A549 treated with RU486 at 1 μM for 4 hours (cell line): ENCODE results near the gene WDR76. TPM values are rescaled to one million over a fixed set of nuclear protein-coding genes. Genes with fewer than 3 reads are reported as not detected.

Experiments used
- total RNA-seq: library from RNA; stranded (reverse); fragments of 200-300 nt; extraction: Qiagen RNA extraction; gene quantifications from 5 replicates; pipeline ENCODE4 v1.2.3, GENCODE V29; 2022; ENCODE audit warnings: low read depth

Gene WDR76
- total RNA-seq = 10.0 to 18.2 TPM (median 13.2 TPM) in 5 replicates

DNA sequence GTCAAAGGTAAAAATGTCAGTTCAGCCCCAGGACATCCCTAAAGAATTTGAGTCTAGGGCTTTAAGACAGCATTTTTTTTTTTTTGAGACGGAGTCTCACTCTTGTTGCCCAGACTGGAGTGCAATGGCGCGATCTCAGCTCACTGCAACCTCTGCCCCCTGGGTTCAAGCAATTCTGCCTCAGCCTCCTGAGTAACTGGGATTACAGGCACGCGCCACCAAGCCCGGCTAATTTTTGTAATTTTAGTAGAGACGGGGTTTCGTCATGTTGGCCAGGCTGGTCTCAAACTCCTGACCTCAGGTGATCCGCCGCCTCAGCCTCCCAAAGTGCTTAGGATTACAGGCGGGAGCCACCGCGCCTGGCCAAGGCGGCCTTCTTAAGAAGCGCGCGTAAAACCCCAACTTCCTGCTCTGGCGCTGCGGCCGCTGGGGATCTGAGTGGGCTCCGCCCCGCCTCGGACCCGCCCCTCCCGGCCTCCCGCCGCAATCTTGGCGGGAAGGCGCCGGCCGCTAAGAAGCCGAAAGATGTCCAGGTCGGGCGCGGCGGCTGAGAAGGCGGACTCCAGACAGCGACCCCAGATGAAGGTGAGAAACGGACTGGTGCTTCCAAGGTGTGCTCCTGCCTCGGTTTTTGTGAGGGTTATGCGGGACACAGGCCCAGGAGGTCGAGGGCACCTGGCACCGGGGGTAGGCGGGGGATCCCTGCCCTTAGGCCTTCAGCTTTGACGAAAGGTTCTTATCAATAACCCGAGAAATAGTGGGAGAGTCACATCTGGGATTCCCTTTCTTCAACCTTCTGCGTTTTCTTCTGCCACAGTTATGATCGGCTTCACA is at the start of gene WDR76:
TSS of gene WDR76 (plus strand) at position 495 of the 834 bp plus-strand sequence. CDS start at position 526, 31 bp downstream.

GRCh38 chr15:43791993-43792760 is 34.6 kb upstream of the WDR76 start, which contains the start of gene SERF2:
Gene SERF2 (plus strand): TSS chr15:43792320. CDS start chr15:43792377, 57 bp downstream.

DNA sequence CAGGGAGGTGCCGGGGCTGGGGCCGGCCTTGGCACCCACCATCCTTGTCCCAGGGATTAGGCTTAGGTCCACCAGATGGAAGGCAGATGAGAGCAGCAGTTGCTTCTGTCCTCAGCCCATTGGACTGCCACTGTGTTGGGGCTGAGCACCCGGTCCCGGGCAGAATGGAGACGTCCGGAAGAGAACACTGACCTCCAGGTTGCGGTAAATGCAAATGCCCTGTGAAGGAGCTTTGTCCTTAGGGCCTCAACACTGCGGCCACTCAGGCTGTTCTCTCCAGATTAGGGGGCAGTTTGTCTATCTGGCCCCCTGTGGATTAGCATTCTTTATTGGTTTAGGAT is 26.9 kb upstream of the WDR76 start, which contains the start of gene SERINC4:
TSS of gene SERINC4 (minus strand) at position 276 of the 341 bp plus-strand sequence. CDS start at position 42, 234 bp downstream.

DNA sequence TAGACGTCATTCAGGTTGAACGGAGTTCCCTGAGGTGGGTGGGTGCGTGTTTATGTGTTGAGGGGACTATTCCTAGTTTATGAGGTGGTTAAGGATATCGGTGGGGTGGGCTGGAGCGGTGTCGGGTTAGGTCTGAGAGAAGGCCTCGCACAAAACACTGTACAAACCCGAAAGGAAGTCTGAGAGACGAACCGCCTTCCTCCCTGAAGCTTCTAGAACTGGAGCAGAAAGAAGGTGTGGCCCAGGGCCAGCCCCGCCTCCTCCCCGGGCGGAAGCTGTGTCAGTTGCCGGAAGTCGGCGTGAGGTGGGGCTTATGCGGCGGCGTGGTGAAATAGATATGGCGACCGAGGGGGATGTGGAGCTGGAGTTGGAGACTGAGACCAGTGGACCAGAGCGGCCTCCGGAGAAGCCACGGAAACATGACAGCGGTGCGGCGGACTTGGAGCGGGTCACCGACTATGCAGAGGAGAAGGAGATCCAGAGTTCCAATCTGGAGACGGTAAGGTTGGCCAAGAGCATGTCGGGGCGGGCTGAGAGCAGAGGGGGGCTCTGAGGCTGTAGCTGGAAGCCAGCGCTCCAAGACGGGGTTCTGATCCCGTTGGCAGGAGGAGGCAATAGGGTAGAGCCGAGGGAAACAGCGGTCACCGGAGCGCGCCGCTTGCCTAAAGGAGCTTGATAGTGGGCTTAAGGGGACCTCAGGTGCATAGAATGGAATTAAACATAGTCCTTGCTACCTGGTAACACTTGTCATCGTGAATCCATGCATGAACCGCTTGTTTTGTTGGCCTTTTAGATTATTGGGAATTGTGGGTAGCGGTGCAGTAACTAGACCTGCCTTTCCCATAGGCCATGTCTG is 26.3 kb upstream of the WDR76 start, which contains the start of gene HYPK:
TSS of gene HYPK (plus strand) at position 314 of the 856 bp plus-strand sequence. CDS start at position 338, 24 bp downstream.

DNA sequence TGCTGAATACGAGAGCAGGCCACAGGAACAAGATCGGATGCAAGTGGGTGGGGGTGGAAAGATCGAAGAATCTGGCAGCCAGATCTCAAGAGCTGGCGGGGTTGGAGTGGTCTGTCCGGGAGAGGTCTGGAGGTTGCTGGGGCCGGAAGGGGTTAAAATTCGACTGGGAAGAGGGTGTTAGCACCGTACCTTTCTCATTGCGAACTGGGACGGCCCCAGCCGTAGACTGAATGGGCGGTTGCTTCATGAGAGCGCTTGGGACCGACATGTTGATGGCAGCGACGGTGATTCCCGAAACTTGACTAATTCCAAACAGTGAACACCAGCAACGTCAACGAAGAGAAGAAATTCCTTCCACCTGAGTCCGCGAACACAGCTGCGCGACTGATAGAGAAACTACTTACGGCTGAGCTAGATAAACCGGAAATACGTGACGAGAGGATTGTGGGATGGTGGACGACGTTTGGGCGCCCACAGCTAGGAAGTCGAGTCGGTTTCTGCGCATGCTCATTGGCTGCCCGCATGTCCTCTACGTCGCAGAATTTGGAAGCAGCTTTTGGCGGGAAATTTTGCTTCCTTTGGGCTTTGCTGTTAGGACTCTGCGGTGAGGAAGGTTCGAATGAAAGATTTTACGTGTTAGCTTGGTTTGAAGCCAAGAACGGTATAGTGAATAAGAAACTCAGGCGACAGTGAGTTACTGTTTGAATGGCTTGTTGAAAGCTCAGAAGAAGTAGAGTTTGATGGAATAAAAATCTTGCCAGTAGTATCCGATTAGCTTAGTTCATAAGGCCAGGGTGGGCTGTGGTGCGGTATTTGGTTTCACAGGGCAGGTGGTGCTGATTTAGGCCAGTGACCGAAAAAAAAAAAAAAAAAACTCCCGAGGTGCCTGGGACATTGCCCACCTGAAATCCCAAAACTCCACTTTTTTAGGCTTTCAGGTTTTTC is 2.2 kb upstream of the WDR76 start, which contains the start of gene MFAP1:
TSS of gene MFAP1 (minus strand) at position 389 of the 945 bp plus-strand sequence. CDS start at position 268, 121 bp downstream.

Other genes starting within 250 kb of the WDR76 start
- 4.7 to 6.3 TPM (median 5.8 TPM) in 5 replicates for gene PPIP5K1, start 236.8 kb upstream of the WDR76 start, total RNA-seq
- 2.9 to 6.1 TPM (median 3.4 TPM) in 5 replicates for gene CKMT1B, start 233.0 kb upstream of the WDR76 start, total RNA-seq
- 0.07 to 0.08 TPM in 2 of 5 replicates, not detected in the others for gene STRC, start 208.2 kb upstream of the WDR76 start, total RNA-seq
- gene CATSPER2, start 178.2 kb upstream of the WDR76 start, total RNA-seq = 0.18 to 0.80 TPM (median 0.59 TPM) in 5 replicates
- 1.6 to 4.0 TPM (median 2.8 TPM) in 5 replicates for gene CKMT1A, start 133.1 kb upstream of the WDR76 start, total RNA-seq
- 301 to 389 TPM (median 355 TPM) in 5 replicates for gene PDIA3, start 80.6 kb upstream of the WDR76 start, total RNA-seq
- 1.3 to 2.3 TPM (median 2.1 TPM) in 5 replicates for gene ELL3, start 50.0 kb upstream of the WDR76 start, total RNA-seq
- gene SERF2, start 34.7 kb upstream of the WDR76 start, total RNA-seq = 445 to 774 TPM (median 681 TPM) in 5 replicates
- 0.09 to 0.21 TPM (median 0.12 TPM) in 5 replicates for gene SERINC4, start 26.8 kb upstream of the WDR76 start, total RNA-seq
- gene HYPK, start 26.4 kb upstream of the WDR76 start, total RNA-seq = 4.3 to 10.2 TPM (median 4.9 TPM) in 5 replicates
- gene MFAP1, start 2.3 kb upstream of the WDR76 start, total RNA-seq = 23.5 to 31.6 TPM (median 27.4 TPM) in 5 replicates